Measurements from ENCODE around the gene RALGPS1. TPM values are rescaled to one million over a fixed set of nuclear protein-coding genes. Genes with fewer than 3 reads are reported as not detected.
A peak's percentile ranks its signal among the peaks of the same experiment; 100 is the strongest.

RALGPS1 gene
- total RNA-seq, 1 donor from 2014 or later, result 15.2 TPM

- Histone ChIP-seq H3K27me3 (no peaks in the 10 kb centered on the region), H3K4me3 (no peak overlapping the region), H3K4me1 (peaks cover 20% of the 10 kb centered on the region), H3K9me3 (no peaks in the 10 kb centered on the region), H3K36me3 (no peaks in the 10 kb centered on the region), H3K27ac (no peak overlapping the region)
- DNase-seq (ENCODE audit: extremely low spot score in 2 of 2), result no peak
- TF ChIP-seq, protein P1, sequence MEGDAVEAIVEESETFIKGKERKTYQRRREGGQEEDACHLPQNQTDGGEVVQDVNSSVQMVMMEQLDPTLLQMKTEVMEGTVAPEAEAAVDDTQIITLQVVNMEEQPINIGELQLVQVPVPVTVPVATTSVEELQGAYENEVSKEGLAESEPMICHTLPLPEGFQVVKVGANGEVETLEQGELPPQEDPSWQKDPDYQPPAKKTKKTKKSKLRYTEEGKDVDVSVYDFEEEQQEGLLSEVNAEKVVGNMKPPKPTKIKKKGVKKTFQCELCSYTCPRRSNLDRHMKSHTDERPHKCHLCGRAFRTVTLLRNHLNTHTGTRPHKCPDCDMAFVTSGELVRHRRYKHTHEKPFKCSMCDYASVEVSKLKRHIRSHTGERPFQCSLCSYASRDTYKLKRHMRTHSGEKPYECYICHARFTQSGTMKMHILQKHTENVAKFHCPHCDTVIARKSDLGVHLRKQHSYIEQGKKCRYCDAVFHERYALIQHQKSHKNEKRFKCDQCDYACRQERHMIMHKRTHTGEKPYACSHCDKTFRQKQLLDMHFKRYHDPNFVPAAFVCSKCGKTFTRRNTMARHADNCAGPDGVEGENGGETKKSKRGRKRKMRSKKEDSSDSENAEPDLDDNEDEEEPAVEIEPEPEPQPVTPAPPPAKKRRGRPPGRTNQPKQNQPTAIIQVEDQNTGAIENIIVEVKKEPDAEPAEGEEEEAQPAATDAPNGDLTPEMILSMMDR (IDR thresholded peaks at IDR 0.05), result no peak
- TF ChIP-seq POLR2AphosphoS5 (IDR thresholded peaks at IDR 0.05; ENCODE audit: insufficient read depth in 1 of 2, low read depth in 1 of 2), result no peak
- TF ChIP-seq POLR2A (IDR thresholded peaks at IDR 0.05), result no peak
- intact Hi-C loops (cut with DNase I), result no loop called here
Observed at GRCh38 chr9:127213859-127214258, 299.3 kb downstream of the RALGPS1 start.

DNA sequence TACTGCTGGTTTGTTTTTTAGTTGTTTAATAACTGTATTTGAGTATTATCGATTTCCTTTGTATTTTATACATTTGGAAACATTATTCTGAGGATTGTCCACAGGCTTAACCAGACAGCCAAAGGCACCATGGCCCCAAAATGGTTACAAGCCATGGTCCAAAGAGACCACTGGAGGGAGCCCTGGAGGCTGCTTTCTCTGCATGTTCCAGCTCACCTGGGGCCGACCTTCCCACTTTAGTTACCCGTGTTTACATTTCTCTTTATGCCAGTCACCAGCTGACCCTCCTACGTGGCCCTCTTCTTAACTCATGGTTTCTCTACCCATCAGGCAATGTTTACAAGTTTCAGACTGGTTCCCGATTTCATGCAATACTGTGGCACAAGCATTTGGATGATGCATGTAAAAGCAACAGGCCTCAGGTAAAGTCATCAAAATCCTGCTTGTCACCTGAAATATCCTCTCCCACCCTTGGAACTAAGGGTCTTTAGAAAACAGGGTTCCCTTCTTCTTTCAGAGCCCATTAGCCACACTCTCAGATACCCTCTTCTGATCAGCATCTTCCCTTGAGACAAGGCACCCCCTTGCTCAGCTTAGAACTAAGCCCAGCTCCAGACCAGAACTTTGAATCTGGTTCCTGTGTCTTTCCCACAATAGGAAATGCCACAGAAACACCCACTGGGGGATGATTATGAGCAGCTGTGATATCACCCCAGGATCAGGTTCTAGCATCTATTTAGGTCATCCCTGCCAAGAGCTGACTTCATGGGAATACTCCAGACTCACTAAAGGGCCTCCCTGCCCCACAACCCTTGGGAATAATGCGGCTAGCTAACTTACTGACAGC is 300.1 kb downstream of the RALGPS1 start:
- no peak overlapping the region for H3K27ac ChIP-seq
- intact Hi-C loops (cut with DNase I), result loop anchor here (5.0 kb wide), 1 partner anchor 1932 kb away; no protein-coding TSS in a partner anchor
- DNase-seq (ENCODE audit: extremely low spot score in 2 of 2), result no peak
- H3K9me3 ChIP-seq, result no peaks in the 10 kb centered on the region
- H3K4me3 ChIP-seq, result no peak overlapping the region
- no peak for TF ChIP-seq POLR2AphosphoS5 (IDR thresholded peaks at IDR 0.05; ENCODE audit: insufficient read depth in 1 of 2, low read depth in 1 of 2)
- no peak for TF ChIP-seq POLR2A (IDR thresholded peaks at IDR 0.05)
- TF ChIP-seq, protein P1 (IDR thresholded peaks at IDR 0.05), result peak in 2 of 3 experiments; percentile 23 to 55
- H3K4me1 ChIP-seq, result peaks cover 13% of the 10 kb centered on the region
- H3K36me3 ChIP-seq, result no peaks in the 10 kb centered on the region
- no peaks in the 10 kb centered on the region for H3K27me3 ChIP-seq

- Histone ChIP-seq H3K27me3 (no peaks in the 10 kb centered on the region), H3K27ac (no peak overlapping the region), H3K4me3 (no peak overlapping the region), H3K4me1 (peaks cover 9% of the 10 kb centered on the region), H3K9me3 (no peaks in the 10 kb centered on the region), H3K36me3 (no peaks in the 10 kb centered on the region)
- intact Hi-C loops (cut with DNase I), result loop anchor here (5.0 kb wide), 1 partner anchor 1933 kb away; no protein-coding TSS in a partner anchor
- TF ChIP-seq POLR2AphosphoS5 (IDR thresholded peaks at IDR 0.05; ENCODE audit: insufficient read depth in 1 of 2, low read depth in 1 of 2) (no peak), POLR2A (IDR thresholded peaks at IDR 0.05) (no peak)
- TF ChIP-seq, protein P1 (IDR thresholded peaks at IDR 0.05), result no peak
- DNase-seq (ENCODE audit: extremely low spot score in 2 of 2), result no peak
Observed at GRCh38 chr9:127215268-127216209, 301.0 kb downstream of the RALGPS1 start.

GRCh38 chr9:127216210-127216887 is 301.8 kb downstream of the RALGPS1 start:
- intact Hi-C loops (cut with DNase I), result loop anchor here (5.0 kb wide), 1 partner anchor 1934 kb away; no protein-coding TSS in a partner anchor
- no peak overlapping the region for H3K27ac ChIP-seq
- H3K27me3 ChIP-seq, result no peaks in the 10 kb centered on the region
- DNase-seq (ENCODE audit: extremely low spot score in 2 of 2), result no peak
- H3K36me3 ChIP-seq, result no peaks in the 10 kb centered on the region
- peak in 1 of 2 donors; percentile 57 for TF ChIP-seq POLR2AphosphoS5 (IDR thresholded peaks at IDR 0.05; ENCODE audit: insufficient read depth in 1 of 2, low read depth in 1 of 2)
- TF ChIP-seq POLR2A (IDR thresholded peaks at IDR 0.05), result no peak
- H3K4me3 ChIP-seq, result no peak overlapping the region
- H3K4me1 ChIP-seq, result peaks cover 9% of the 10 kb centered on the region
- no peaks in the 10 kb centered on the region for H3K9me3 ChIP-seq

- H3K27ac ChIP-seq, result no peak overlapping the region
- no peak for DNase-seq (ENCODE audit: extremely low spot score in 2 of 2)
- H3K4me1 ChIP-seq, result peaks cover 9% of the 10 kb centered on the region
- H3K9me3 ChIP-seq, result no peaks in the 10 kb centered on the region
- H3K4me3 ChIP-seq, result no peak overlapping the region
- H3K36me3 ChIP-seq, result no peaks in the 10 kb centered on the region
- intact Hi-C loops (cut with DNase I), result loop anchor here (5.0 kb wide), 1 partner anchor 1935 kb away; no protein-coding TSS in a partner anchor
- TF ChIP-seq, protein P1 (IDR thresholded peaks at IDR 0.05), result no peak
- TF ChIP-seq POLR2A (IDR thresholded peaks at IDR 0.05), result no peak
- no peak for TF ChIP-seq POLR2AphosphoS5 (IDR thresholded peaks at IDR 0.05; ENCODE audit: insufficient read depth in 1 of 2, low read depth in 1 of 2)
- no peaks in the 10 kb centered on the region for H3K27me3 ChIP-seq
Observed at GRCh38 chr9:127216888-127217217, 302.3 kb downstream of the RALGPS1 start.

All from vagina (tissue), 2 donors.